ENCODE measurements around the gene TLE7.

TLE7 gene

GRCh38 chr16:71461686-71462648 is 20.1 kb upstream of the TLE7 start, which contains the start of gene ZNF23 (continued):
- TF ChIP-seq, protein P1, sequence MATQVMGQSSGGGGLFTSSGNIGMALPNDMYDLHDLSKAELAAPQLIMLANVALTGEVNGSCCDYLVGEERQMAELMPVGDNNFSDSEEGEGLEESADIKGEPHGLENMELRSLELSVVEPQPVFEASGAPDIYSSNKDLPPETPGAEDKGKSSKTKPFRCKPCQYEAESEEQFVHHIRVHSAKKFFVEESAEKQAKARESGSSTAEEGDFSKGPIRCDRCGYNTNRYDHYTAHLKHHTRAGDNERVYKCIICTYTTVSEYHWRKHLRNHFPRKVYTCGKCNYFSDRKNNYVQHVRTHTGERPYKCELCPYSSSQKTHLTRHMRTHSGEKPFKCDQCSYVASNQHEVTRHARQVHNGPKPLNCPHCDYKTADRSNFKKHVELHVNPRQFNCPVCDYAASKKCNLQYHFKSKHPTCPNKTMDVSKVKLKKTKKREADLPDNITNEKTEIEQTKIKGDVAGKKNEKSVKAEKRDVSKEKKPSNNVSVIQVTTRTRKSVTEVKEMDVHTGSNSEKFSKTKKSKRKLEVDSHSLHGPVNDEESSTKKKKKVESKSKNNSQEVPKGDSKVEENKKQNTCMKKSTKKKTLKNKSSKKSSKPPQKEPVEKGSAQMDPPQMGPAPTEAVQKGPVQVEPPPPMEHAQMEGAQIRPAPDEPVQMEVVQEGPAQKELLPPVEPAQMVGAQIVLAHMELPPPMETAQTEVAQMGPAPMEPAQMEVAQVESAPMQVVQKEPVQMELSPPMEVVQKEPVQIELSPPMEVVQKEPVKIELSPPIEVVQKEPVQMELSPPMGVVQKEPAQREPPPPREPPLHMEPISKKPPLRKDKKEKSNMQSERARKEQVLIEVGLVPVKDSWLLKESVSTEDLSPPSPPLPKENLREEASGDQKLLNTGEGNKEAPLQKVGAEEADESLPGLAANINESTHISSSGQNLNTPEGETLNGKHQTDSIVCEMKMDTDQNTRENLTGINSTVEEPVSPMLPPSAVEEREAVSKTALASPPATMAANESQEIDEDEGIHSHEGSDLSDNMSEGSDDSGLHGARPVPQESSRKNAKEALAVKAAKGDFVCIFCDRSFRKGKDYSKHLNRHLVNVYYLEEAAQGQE (tag by site-specific recombination; IDR thresholded peaks at IDR 0.05), result peak; percentile 65; the same call in 1 of the 2 replicates
- TF ChIP-seq KLF8 (tag by site-specific recombination; IDR thresholded peaks at IDR 0.05) (peak; percentile 77; the same call in 1 of the 2 replicates), EGR2 (tag by site-specific recombination; IDR thresholded peaks at IDR 0.05; ENCODE audit: low read depth) (no peak), HOXD13 (CRISPR knock-in tag; IDR thresholded peaks at IDR 0.05; ENCODE audit: borderline replicate concordance) (no peak), ZNF24 (tag by site-specific recombination; IDR thresholded peaks at IDR 0.05) (peak; percentile 48; the same call in 1 of the 2 replicates)
- TF ChIP-seq, protein P2, sequence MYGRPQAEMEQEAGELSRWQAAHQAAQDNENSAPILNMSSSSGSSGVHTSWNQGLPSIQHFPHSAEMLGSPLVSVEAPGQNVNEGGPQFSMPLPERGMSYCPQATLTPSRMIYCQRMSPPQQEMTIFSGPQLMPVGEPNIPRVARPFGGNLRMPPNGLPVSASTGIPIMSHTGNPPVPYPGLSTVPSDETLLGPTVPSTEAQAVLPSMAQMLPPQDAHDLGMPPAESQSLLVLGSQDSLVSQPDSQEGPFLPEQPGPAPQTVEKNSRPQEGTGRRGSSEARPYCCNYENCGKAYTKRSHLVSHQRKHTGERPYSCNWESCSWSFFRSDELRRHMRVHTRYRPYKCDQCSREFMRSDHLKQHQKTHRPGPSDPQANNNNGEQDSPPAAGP (tag by site-specific recombination; IDR thresholded peaks at IDR 0.05), result peak; percentile 78; the same call in 1 of the 2 replicates
- TF ChIP-seq, protein P3, sequence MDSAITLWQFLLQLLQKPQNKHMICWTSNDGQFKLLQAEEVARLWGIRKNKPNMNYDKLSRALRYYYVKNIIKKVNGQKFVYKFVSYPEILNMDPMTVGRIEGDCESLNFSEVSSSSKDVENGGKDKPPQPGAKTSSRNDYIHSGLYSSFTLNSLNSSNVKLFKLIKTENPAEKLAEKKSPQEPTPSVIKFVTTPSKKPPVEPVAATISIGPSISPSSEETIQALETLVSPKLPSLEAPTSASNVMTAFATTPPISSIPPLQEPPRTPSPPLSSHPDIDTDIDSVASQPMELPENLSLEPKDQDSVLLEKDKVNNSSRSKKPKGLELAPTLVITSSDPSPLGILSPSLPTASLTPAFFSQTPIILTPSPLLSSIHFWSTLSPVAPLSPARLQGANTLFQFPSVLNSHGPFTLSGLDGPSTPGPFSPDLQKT (IDR thresholded peaks at IDR 0.05; ENCODE audit: borderline replicate concordance, low read depth, low read length), result no peak

DNA sequence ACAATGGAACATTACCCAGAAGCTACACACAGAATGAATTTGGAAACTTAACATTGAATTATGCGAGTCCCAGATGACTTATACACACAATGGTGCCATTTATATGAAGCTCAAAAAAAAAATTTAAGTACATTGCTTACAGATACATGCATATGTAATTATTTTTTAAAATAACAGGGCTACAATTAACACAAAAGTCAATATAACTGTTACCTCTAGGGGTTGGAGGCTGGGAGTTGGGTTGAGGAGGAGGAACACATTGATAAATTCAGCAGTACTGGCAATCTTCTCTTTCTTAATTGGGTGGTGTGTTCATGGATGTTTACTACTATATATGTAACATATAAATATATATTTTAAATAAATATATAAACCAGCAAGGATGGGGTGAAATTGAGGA is 19.1 kb upstream of the TLE7 start:
- no peaks in the 10 kb centered on the region for H3K9me3 ChIP-seq (ENCODE audit: control insufficient read depth, insufficient read depth, low read depth, low read length)
- H3K27ac ChIP-seq (ENCODE audit: extremely low read depth, low read depth, low read length), result no peak overlapping the region
- POLR2A ChIA-PET, result no interaction called here
- peak overlapping the region; percentile 92; the same call in 1 of the 2 replicates for H3K4me3 ChIP-seq (ENCODE audit: low read depth, low read length)
- peaks cover 7% of the 10 kb centered on the region; the same call in 1 of the 2 replicates for H3K4me1 ChIP-seq (ENCODE audit: control insufficient read depth, insufficient read depth, low read length)
- CTCF ChIA-PET, result interaction anchor here (0.7 kb wide), 1 partner anchor 57 kb away, joined by 3 read pairs; no protein-coding TSS in a partner anchor
- TF ChIP-seq ZNF785 (tag by site-specific recombination; IDR thresholded peaks at IDR 0.05) (no peak), ZNF416 (tag by site-specific recombination; IDR thresholded peaks at IDR 0.05) (no peak), ZNF837 (tag by site-specific recombination; IDR thresholded peaks at IDR 0.05) (no peak), ZNF48 (tag by site-specific recombination; IDR thresholded peaks at IDR 0.05) (no peak), TCF7L2 (IDR thresholded peaks at IDR 0.05; ENCODE audit: borderline replicate concordance, low read depth, low read length) (no peak), ZNF670 (tag by site-specific recombination; IDR thresholded peaks at IDR 0.05; ENCODE audit: low read depth) (no peak), ZNF121 (tag by site-specific recombination; IDR thresholded peaks at IDR 0.05) (no peak), ZNF37A (tag by site-specific recombination; IDR thresholded peaks at IDR 0.05) (no peak), ZNF580 (tag by site-specific recombination; IDR thresholded peaks at IDR 0.05) (no peak), ZNF221 (tag by site-specific recombination; IDR thresholded peaks at IDR 0.05; ENCODE audit: borderline replicate concordance) (no peak)
- TF ChIP-seq, protein P4, sequence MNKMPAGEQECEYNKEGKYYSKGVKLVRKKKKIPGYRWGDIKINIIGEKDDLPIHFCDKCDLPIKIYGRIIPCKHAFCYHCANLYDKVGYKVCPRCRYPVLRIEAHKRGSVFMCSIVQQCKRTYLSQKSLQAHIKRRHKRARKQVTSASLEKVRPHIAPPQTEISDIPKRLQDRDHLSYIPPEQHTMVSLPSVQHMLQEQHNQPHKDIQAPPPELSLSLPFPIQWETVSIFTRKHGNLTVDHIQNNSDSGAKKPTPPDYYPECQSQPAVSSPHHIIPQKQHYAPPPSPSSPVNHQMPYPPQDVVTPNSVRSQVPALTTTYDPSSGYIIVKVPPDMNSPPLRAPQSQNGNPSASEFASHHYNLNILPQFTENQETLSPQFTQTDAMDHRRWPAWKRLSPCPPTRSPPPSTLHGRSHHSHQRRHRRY (tag by site-specific recombination; IDR thresholded peaks at IDR 0.05), result no peak
- peaks cover 0 to 8% of the 10 kb centered on the region in 2 experiments; a peak in 2 of 3 replicates for H3K36me3 ChIP-seq (ENCODE audit: control insufficient read depth in 2 of 2, insufficient read depth in 1 of 2, low read length in 2 of 2)

All from HEK293 (cell line).